IMR-90 (cell line): ENCODE data around the gene AMN. TPM values are rescaled to one million over a fixed set of nuclear protein-coding genes. Genes with fewer than 3 reads are reported as not detected.

Source experiments
- ATAC-seq: fragments of 200-7000 bp; cut with Tn5 transposase; 2 replicates; pipeline ENCODE4 v1.9.1; 2020; ENCODE audit warnings: low read depth, mild to moderate bottlenecking, moderate library complexity
- BruUV-seq: library from RNA; stranded (reverse); fragments of 400-500 nt; replicated peaks from 2 replicates; lab custom pipeline; 2021; lab: Mats Ljungman, UMichigan
- CTCF ChIA-PET: fragments of 300-600 bp; formaldehyde crosslinking; extraction: SDS; loops from one replicate; lab custom pipeline; 2021; ENCODE audit warnings: antibody characterized with exemption; lab: Yijun Ruan, JAX
- POLR2A ChIA-PET: fragments of 300-600 bp; sonication (Branson Sonifier 250); formaldehyde crosslinking; loops from one replicate; lab custom pipeline; 2022; ENCODE audit warnings: antibody characterized with exemption; ENCODE audit not compliant: unreplicated experiment; lab: Charles Lee
- DNase-seq: peaks from one replicate; pipeline ENCODE4 v3.0.0; 2013
- H2AFZ ChIP-seq: replicated peaks from 2 replicates; pipeline ENCODE3; 2013; ENCODE audit warnings: low read length, mild to moderate bottlenecking; ENCODE audit not compliant: poor library complexity
- H2AK5ac ChIP-seq: 2 replicates; pipeline ENCODE4 v1.6.1; 2013; ENCODE audit warnings: low read depth, low read length, inconsistent platforms
- H2AK9ac ChIP-seq: replicated peaks from 2 replicates; pipeline ENCODE3; 2013; ENCODE audit warnings: mild to moderate bottlenecking, low read depth, low read length, moderate library complexity; ENCODE audit not compliant: poor library complexity
- H2BK120ac ChIP-seq: 2 replicates; pipeline ENCODE4 v1.6.1; 2013; ENCODE audit warnings: low read depth, low read length, inconsistent platforms
- H2BK15ac ChIP-seq: 3 replicates; pipeline ENCODE4 v1.6.1; 2013; ENCODE audit warnings: low read depth, low read length, inconsistent platforms
- H2BK20ac ChIP-seq: 2 replicates; pipeline ENCODE4 v1.6.1; 2013; ENCODE audit warnings: low read depth, mild to moderate bottlenecking, inconsistent platforms, low read length, moderate library complexity
- H2BK5ac ChIP-seq: 2 replicates; pipeline ENCODE4 v1.6.1; 2013; ENCODE audit warnings: mild to moderate bottlenecking, low read depth, low read length, inconsistent platforms; ENCODE audit not compliant: poor library complexity, severe bottlenecking
- H3K14ac ChIP-seq: replicated peaks from 2 replicates; pipeline ENCODE4 v1.6.1; 2013; ENCODE audit warnings: low read depth, low read length, inconsistent platforms
- H3K18ac ChIP-seq: 2 replicates; pipeline ENCODE4 v1.6.1; 2013; ENCODE audit warnings: low read depth, low read length, control low read depth
- H3K23ac ChIP-seq: 2 replicates; pipeline ENCODE4 v1.6.1; 2013; ENCODE audit warnings: low read depth, low read length, inconsistent platforms
- H3K27ac ChIP-seq: 2 replicates; pipeline ENCODE4 v1.5.1; 2013; ENCODE audit warnings: mild to moderate bottlenecking, control low read depth, low read length; ENCODE audit not compliant: insufficient read depth
- H3K27me3 ChIP-seq: 2 replicates; pipeline ENCODE4 v1.6.1; 2013; ENCODE audit warnings: low read length; ENCODE audit not compliant: control insufficient read depth, insufficient read depth
- H3K36me3 ChIP-seq: 2 replicates; pipeline ENCODE4 v1.6.1; 2013; ENCODE audit warnings: low read length, mixed read lengths; ENCODE audit not compliant: control insufficient read depth, insufficient read depth
- H3K4ac ChIP-seq: 2 replicates; pipeline ENCODE4 v1.6.1; 2013; ENCODE audit warnings: low read depth, low read length, inconsistent platforms
- H3K4me1 ChIP-seq: 2 replicates; pipeline ENCODE4 v1.6.1; 2013; ENCODE audit warnings: low read length, mixed read lengths; ENCODE audit not compliant: control insufficient read depth, insufficient read depth
- H3K4me2 ChIP-seq: 2 replicates; pipeline ENCODE4 v1.6.1; 2013; ENCODE audit warnings: low read depth, mild to moderate bottlenecking, control low read depth, low read length, moderate library complexity
- H3K4me3 ChIP-seq: 2 replicates; pipeline ENCODE4 v1.5.1; 2013; ENCODE audit warnings: low read depth, mild to moderate bottlenecking, control low read depth, low read length, moderate library complexity; ENCODE audit not compliant: insufficient read depth
- H3K56ac ChIP-seq: 2 replicates; pipeline ENCODE4 v1.6.1; 2013; ENCODE audit warnings: low read length, inconsistent platforms; ENCODE audit not compliant: insufficient read depth; ENCODE audit errors: extremely low read depth
- H3K79me1 ChIP-seq, 2 experiments: 2 replicates each; pipeline ENCODE4 v1.6.1; 2013; ENCODE audit warnings: low read length in 2 of 2, inconsistent platforms in 1 of 2, low read depth in 1 of 2
- H3K9ac ChIP-seq: 2 replicates; pipeline ENCODE4 v1.6.1; 2013; ENCODE audit warnings: low read depth, low read length, control low read depth
- H3K9me1 ChIP-seq: 2 replicates; pipeline ENCODE4 v1.6.1; 2013; ENCODE audit warnings: low read length, inconsistent platforms; ENCODE audit not compliant: insufficient read depth
- H3K9me3 ChIP-seq: 2 replicates; pipeline ENCODE4 v1.6.1; 2013; ENCODE audit warnings: low read length; ENCODE audit not compliant: control insufficient read depth, insufficient read depth
- H4K20me1 ChIP-seq: 2 replicates; pipeline ENCODE4 v1.6.1; 2013; ENCODE audit warnings: low read length, inconsistent platforms; ENCODE audit not compliant: insufficient read depth
- H4K5ac ChIP-seq: 2 replicates; pipeline ENCODE4 v1.6.1; 2013; ENCODE audit warnings: mild to moderate bottlenecking, low read depth, low read length, control low read depth
- H4K8ac ChIP-seq, 2 experiments: 2 replicates each; pipeline ENCODE4 v1.6.1; 2013; ENCODE audit warnings: low read depth in 2 of 2, low read length in 2 of 2, control low read depth in 1 of 2, inconsistent platforms in 1 of 2
- H4K91ac ChIP-seq: 2 replicates; pipeline ENCODE4 v1.6.1; 2013; ENCODE audit warnings: low read depth, low read length, inconsistent platforms; ENCODE audit not compliant: insufficient read depth
- CTCF ChIP-seq: conservative IDR thresholded peaks from 2 replicates; pipeline ENCODE4 v1.5.1; 2012; ENCODE audit warnings: mild to moderate bottlenecking, low read depth, low read length, improper control_type of control experiment
- ELK1 ChIP-seq: fragments of 150-350 bp; IDR thresholded peaks from 2 replicates; pipeline ENCODE4 v1.6.1; 2016; ENCODE audit warnings: low read depth, mild to moderate bottlenecking, low read length, moderate library complexity, borderline replicate concordance
- RFX5 ChIP-seq: IDR thresholded peaks from 2 replicates; pipeline ENCODE4 v1.8.0; 2012; ENCODE audit warnings: low read depth, mild to moderate bottlenecking, low read length, moderate library complexity
- WGBS, 2 experiments: methylation state at CpG; one replicate each; pipeline versions ENCODE4 v1.1.5 to v1.1.7; 2013; ENCODE audit warnings: missing lambda C conversion rate in 2 of 2; ENCODE audit not compliant: insufficient read length in 1 of 2; ENCODE audit errors: extremely low coverage in 2 of 2; 5-methylcytosine and 5-hydroxymethylcytosine counted together
- dilution Hi-C: fragments of 300-500 bp; cut with HindIII; formaldehyde crosslinking; loops from one replicate; pipeline ENCODE4 v1.14.3; 2018; ENCODE audit warnings: low sequenced_read_pairs; ENCODE audit not compliant: unreplicated experiment
- in situ Hi-C: fragments of 300-500 bp; cut with MboI; formaldehyde crosslinking; loops from 3 replicates; pipeline ENCODE4 v1.14.3; 2019; ENCODE audit warnings: low sequenced_read_pairs, inconsistent platforms, mixed read lengths
- intact Hi-C: fragments of 100-400 bp; cut with micrococcal nuclease; formaldehyde crosslinking; loops from 2 replicates; pipeline ENCODE4 v1.10.0; 2022
- polyA plus RNA-seq, 3 experiments: library from polyadenylated mRNA; depleted of rRNA; stranded (reverse); fragments of >200 nt; gene quantifications; 2 replicates each; pipeline ENCODE4 v1.2.3, GENCODE V29; 2012; ENCODE audit warnings: low replicate concordance in 1 of 3
- total RNA-seq: library from RNA; depleted of rRNA; stranded (reverse); fragments of >200 nt; gene quantifications from 2 replicates; pipeline ENCODE4 v1.2.3, GENCODE V29; 2012

Gene AMN
- total and polyA plus RNA-seq, 2 of the 4 experiments (the other 2 are of a cell fraction): under 0.01 to 0.24 TPM

GRCh38 chr14:102944448-102945330 is 22.2 kb downstream of the AMN start:
- no peak overlapping the region for H2AK9ac ChIP-seq
- no peak overlapping the region for H2AFZ ChIP-seq
- CTCF ChIA-PET: no interaction called here

More at GRCh38 chr14:102944448-102945330, 22.2 kb downstream of the AMN start:
- dilution Hi-C loops (no loop called here), in situ Hi-C loops (no loop called here), intact Hi-C loops (no loop called here)
- Histone ChIP-seq H3K4me2 (no peak overlapping the region), H3K9me1 (peaks cover 15% of the 10 kb centered on the region), H3K4me3 (no peak overlapping the region), H3K79me1 (peaks cover 3 to 35% of the 10 kb centered on the region in 2 experiments; a peak in 3 of 4 replicates), H3K9ac (no peak overlapping the region), H3K18ac (no peak overlapping the region), H4K91ac (no peak overlapping the region), H2BK5ac (no peak overlapping the region), H3K27ac (no peak overlapping the region), H2BK20ac (no peak overlapping the region), H3K4ac (no peak overlapping the region), H2BK15ac (no peak overlapping the region), H3K4me1 (peaks cover 10% of the 10 kb centered on the region), H3K9me3 (no peaks in the 10 kb centered on the region), H4K20me1 (peaks cover 16% of the 10 kb centered on the region), H2BK120ac (no peak overlapping the region), H3K56ac (no peak overlapping the region), H3K23ac (no peak overlapping the region), H4K8ac (no peak overlapping the region), H4K5ac (no peak overlapping the region), H2AK5ac (no peak overlapping the region), H3K27me3 (no peaks in the 10 kb centered on the region), H3K14ac (no peak overlapping the region), H3K36me3 (peaks cover 82% of the 10 kb centered on the region)
- 97% methylated on average over 24 of the region's 36 CpGs; no CpG with 5 or more reads in 1 of the 2 experiments for WGBS, 2 experiments
- TF ChIP-seq RFX5: no peak
- TF ChIP-seq CTCF: no peak
- no peak for TF ChIP-seq ELK1
- no TSS peak for BruUV-seq
- ATAC-seq (no peak), DNase-seq (no peak)
- POLR2A ChIA-PET: interaction anchor here (0.7 kb wide), 1 partner anchor 248 kb away, joined by 3 read pairs; no protein-coding TSS in a partner anchor
